IMR-90 (cell line): ENCODE results near the gene COPS7A. TPM values are rescaled to one million over a fixed set of nuclear protein-coding genes. Genes with fewer than 3 reads are reported as not detected.

Source experiments
- ATAC-seq: fragments of 200-7000 bp; cut with Tn5 transposase; 2 replicates; pipeline ENCODE4 v1.9.1; 2020; ENCODE audit warnings: low read depth, mild to moderate bottlenecking, moderate library complexity
- BruUV-seq: library from RNA; stranded (reverse); fragments of 400-500 nt; replicated peaks from 2 replicates; lab custom pipeline; 2021; lab: Mats Ljungman, UMichigan
- CTCF ChIA-PET: fragments of 300-600 bp; formaldehyde crosslinking; extraction: SDS; loops from one replicate; lab custom pipeline; 2021; ENCODE audit warnings: antibody characterized with exemption; lab: Yijun Ruan, JAX
- POLR2A ChIA-PET: fragments of 300-600 bp; sonication (Branson Sonifier 250); formaldehyde crosslinking; loops from one replicate; lab custom pipeline; 2022; ENCODE audit warnings: antibody characterized with exemption; ENCODE audit not compliant: unreplicated experiment; lab: Charles Lee
- DNase-seq: peaks from one replicate; pipeline ENCODE4 v3.0.0; 2013
- H2AFZ ChIP-seq: replicated peaks from 2 replicates; pipeline ENCODE3; 2013; ENCODE audit warnings: low read length, mild to moderate bottlenecking; ENCODE audit not compliant: poor library complexity
- H2AK5ac ChIP-seq: 2 replicates; pipeline ENCODE4 v1.6.1; 2013; ENCODE audit warnings: low read depth, low read length, inconsistent platforms
- H2AK9ac ChIP-seq: replicated peaks from 2 replicates; pipeline ENCODE3; 2013; ENCODE audit warnings: mild to moderate bottlenecking, low read depth, low read length, moderate library complexity; ENCODE audit not compliant: poor library complexity
- H2BK120ac ChIP-seq: 2 replicates; pipeline ENCODE4 v1.6.1; 2013; ENCODE audit warnings: low read depth, low read length, inconsistent platforms
- H2BK15ac ChIP-seq: 3 replicates; pipeline ENCODE4 v1.6.1; 2013; ENCODE audit warnings: low read depth, low read length, inconsistent platforms
- H2BK20ac ChIP-seq: 2 replicates; pipeline ENCODE4 v1.6.1; 2013; ENCODE audit warnings: low read depth, mild to moderate bottlenecking, inconsistent platforms, low read length, moderate library complexity
- H2BK5ac ChIP-seq: 2 replicates; pipeline ENCODE4 v1.6.1; 2013; ENCODE audit warnings: mild to moderate bottlenecking, low read depth, low read length, inconsistent platforms; ENCODE audit not compliant: poor library complexity, severe bottlenecking
- H3K14ac ChIP-seq: replicated peaks from 2 replicates; pipeline ENCODE4 v1.6.1; 2013; ENCODE audit warnings: low read depth, low read length, inconsistent platforms
- H3K18ac ChIP-seq: 2 replicates; pipeline ENCODE4 v1.6.1; 2013; ENCODE audit warnings: low read depth, low read length, control low read depth
- H3K23ac ChIP-seq: 2 replicates; pipeline ENCODE4 v1.6.1; 2013; ENCODE audit warnings: low read depth, low read length, inconsistent platforms
- H3K27ac ChIP-seq: 2 replicates; pipeline ENCODE4 v1.5.1; 2013; ENCODE audit warnings: mild to moderate bottlenecking, control low read depth, low read length; ENCODE audit not compliant: insufficient read depth
- H3K27me3 ChIP-seq: 2 replicates; pipeline ENCODE4 v1.6.1; 2013; ENCODE audit warnings: low read length; ENCODE audit not compliant: control insufficient read depth, insufficient read depth
- H3K36me3 ChIP-seq: 2 replicates; pipeline ENCODE4 v1.6.1; 2013; ENCODE audit warnings: low read length, mixed read lengths; ENCODE audit not compliant: control insufficient read depth, insufficient read depth
- H3K4ac ChIP-seq: 2 replicates; pipeline ENCODE4 v1.6.1; 2013; ENCODE audit warnings: low read depth, low read length, inconsistent platforms
- H3K4me1 ChIP-seq: 2 replicates; pipeline ENCODE4 v1.6.1; 2013; ENCODE audit warnings: low read length, mixed read lengths; ENCODE audit not compliant: control insufficient read depth, insufficient read depth
- H3K4me2 ChIP-seq: 2 replicates; pipeline ENCODE4 v1.6.1; 2013; ENCODE audit warnings: low read depth, mild to moderate bottlenecking, control low read depth, low read length, moderate library complexity
- H3K4me3 ChIP-seq: 2 replicates; pipeline ENCODE4 v1.5.1; 2013; ENCODE audit warnings: low read depth, mild to moderate bottlenecking, control low read depth, low read length, moderate library complexity; ENCODE audit not compliant: insufficient read depth
- H3K56ac ChIP-seq: 2 replicates; pipeline ENCODE4 v1.6.1; 2013; ENCODE audit warnings: low read length, inconsistent platforms; ENCODE audit not compliant: insufficient read depth; ENCODE audit errors: extremely low read depth
- H3K79me1 ChIP-seq, 2 experiments: 2 replicates each; pipeline ENCODE4 v1.6.1; 2013; ENCODE audit warnings: low read length in 2 of 2, inconsistent platforms in 1 of 2, low read depth in 1 of 2
- H3K9ac ChIP-seq: 2 replicates; pipeline ENCODE4 v1.6.1; 2013; ENCODE audit warnings: low read depth, low read length, control low read depth
- H3K9me1 ChIP-seq: 2 replicates; pipeline ENCODE4 v1.6.1; 2013; ENCODE audit warnings: low read length, inconsistent platforms; ENCODE audit not compliant: insufficient read depth
- H3K9me3 ChIP-seq: 2 replicates; pipeline ENCODE4 v1.6.1; 2013; ENCODE audit warnings: low read length; ENCODE audit not compliant: control insufficient read depth, insufficient read depth
- H4K20me1 ChIP-seq: 2 replicates; pipeline ENCODE4 v1.6.1; 2013; ENCODE audit warnings: low read length, inconsistent platforms; ENCODE audit not compliant: insufficient read depth
- H4K5ac ChIP-seq: 2 replicates; pipeline ENCODE4 v1.6.1; 2013; ENCODE audit warnings: mild to moderate bottlenecking, low read depth, low read length, control low read depth
- H4K8ac ChIP-seq, 2 experiments: 2 replicates each; pipeline ENCODE4 v1.6.1; 2013; ENCODE audit warnings: low read depth in 2 of 2, low read length in 2 of 2, control low read depth in 1 of 2, inconsistent platforms in 1 of 2
- H4K91ac ChIP-seq: 2 replicates; pipeline ENCODE4 v1.6.1; 2013; ENCODE audit warnings: low read depth, low read length, inconsistent platforms; ENCODE audit not compliant: insufficient read depth
- BHLHE40 ChIP-seq: fragments of 150-350 bp; IDR thresholded peaks from 2 replicates; pipeline ENCODE4 v1.6.1; 2016; ENCODE audit warnings: mild to moderate bottlenecking, low read depth, low read length
- ELK1 ChIP-seq: fragments of 150-350 bp; IDR thresholded peaks from 2 replicates; pipeline ENCODE4 v1.6.1; 2016; ENCODE audit warnings: low read depth, mild to moderate bottlenecking, low read length, moderate library complexity, borderline replicate concordance
- MXI1 ChIP-seq: IDR thresholded peaks from 2 replicates; pipeline ENCODE4 v1.6.1; 2012; ENCODE audit warnings: low read depth, mild to moderate bottlenecking, low read length, moderate library complexity, borderline replicate concordance
- NFE2L2 ChIP-seq: fragments of 150-350 bp; IDR thresholded peaks from 2 replicates; pipeline ENCODE4 v1.6.1; 2016; ENCODE audit warnings: low read depth, mild to moderate bottlenecking, low read length
- WGBS, 2 experiments: methylation state at CpG; one replicate each; pipeline versions ENCODE4 v1.1.5 to v1.1.7; 2013; ENCODE audit warnings: missing lambda C conversion rate in 2 of 2; ENCODE audit not compliant: insufficient read length in 1 of 2; ENCODE audit errors: extremely low coverage in 2 of 2; 5-methylcytosine and 5-hydroxymethylcytosine counted together
- dilution Hi-C: fragments of 300-500 bp; cut with HindIII; formaldehyde crosslinking; loops from one replicate; pipeline ENCODE4 v1.14.3; 2018; ENCODE audit warnings: low sequenced_read_pairs; ENCODE audit not compliant: unreplicated experiment
- in situ Hi-C: fragments of 300-500 bp; cut with MboI; formaldehyde crosslinking; loops from 3 replicates; pipeline ENCODE4 v1.14.3; 2019; ENCODE audit warnings: low sequenced_read_pairs, inconsistent platforms, mixed read lengths
- intact Hi-C: fragments of 100-400 bp; cut with micrococcal nuclease; formaldehyde crosslinking; loops from 2 replicates; pipeline ENCODE4 v1.10.0; 2022
- polyA plus RNA-seq, 3 experiments: library from polyadenylated mRNA; depleted of rRNA; stranded (reverse); fragments of >200 nt; gene quantifications; 2 replicates each; pipeline ENCODE4 v1.2.3, GENCODE V29; 2012; ENCODE audit warnings: low replicate concordance in 1 of 3
- total RNA-seq: library from RNA; depleted of rRNA; stranded (reverse); fragments of >200 nt; gene quantifications from 2 replicates; pipeline ENCODE4 v1.2.3, GENCODE V29; 2012

Gene COPS7A
- total and polyA plus RNA-seq, 2 of the 4 experiments (the other 2 are of a cell fraction) = 58.8 to 135 TPM

GRCh38 chr12:6729186-6729585 is 5.3 kb downstream of the COPS7A start:
- no TSS peak for BruUV-seq
- POLR2A ChIA-PET = no interaction called here

More at GRCh38 chr12:6729186-6729585, 5.3 kb downstream of the COPS7A start:
- ATAC-seq (no peak), DNase-seq (no peak)
- Histone ChIP-seq H4K91ac (no peak overlapping the region), H2AK9ac (no peak overlapping the region), H2BK5ac (no peak overlapping the region), H4K8ac (no peak overlapping the region), H3K36me3 (peaks cover 42% of the 10 kb centered on the region), H3K27ac (no peak overlapping the region), H3K79me1 (peaks cover 25 to 37% of the 10 kb centered on the region in 2 experiments), H3K4me3 (no peak overlapping the region), H3K18ac (no peak overlapping the region), H3K4me2 (no peak overlapping the region), H2BK20ac (no peak overlapping the region), H3K56ac (no peak overlapping the region), H3K14ac (no peak overlapping the region), H3K23ac (no peak overlapping the region), H3K27me3 (no peaks in the 10 kb centered on the region), H2AFZ (no peak overlapping the region), H4K5ac (no peak overlapping the region), H2AK5ac (no peak overlapping the region), H3K9ac (no peak overlapping the region), H2BK120ac (no peak overlapping the region), H3K4ac (no peak overlapping the region), H2BK15ac (no peak overlapping the region), H3K9me1 (peaks cover 2% of the 10 kb centered on the region; the same call in 1 of the 2 replicates), H3K4me1 (0 out of 2 replicates have a peak, but pooled peaks cover 2% of the 10 kb centered on the region), H4K20me1 (no peaks in the 10 kb centered on the region), H3K9me3 (no peaks in the 10 kb centered on the region)
- TF ChIP-seq BHLHE40 = no peak
- TF ChIP-seq ELK1 = no peak
- no peak for TF ChIP-seq MXI1
- TF ChIP-seq NFE2L2 = no peak
- dilution Hi-C loops = no loop called here
- intact Hi-C loops = no loop called here
- 92% methylated on average over 16 of the region's 18 CpGs; no CpG with 5 or more reads in 1 of the 2 experiments for WGBS, 2 experiments
- in situ Hi-C loops = no loop called here
- CTCF ChIA-PET = no interaction called here
